Fibroblast of skin of abdomen (primary cell): ENCODE data around the gene YKT6.

ENCODE experiments used
- DNase-seq: peaks from one replicate; pipeline ENCODE4 v3.0.0-alpha.2; 2013

Gene YKT6

DNA sequence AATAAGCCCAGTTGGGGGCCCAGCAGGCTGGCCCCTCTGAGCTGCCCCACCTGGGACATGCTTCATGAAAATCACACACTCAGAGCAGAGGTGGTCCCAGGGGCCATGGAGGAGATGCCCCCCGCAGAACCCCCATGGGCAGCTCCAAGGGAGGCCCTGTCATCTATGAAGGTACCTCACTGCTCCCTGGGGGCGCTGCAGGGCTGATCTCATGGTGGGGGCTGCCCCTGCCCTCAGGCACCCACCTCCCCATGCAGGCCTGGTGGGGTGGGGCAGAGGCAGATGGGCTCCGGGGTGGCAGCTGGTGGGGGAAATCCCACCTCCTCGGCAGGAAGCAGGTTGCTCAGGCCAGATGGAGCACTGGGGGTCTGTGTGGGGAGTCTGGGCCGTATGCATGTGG is 60.5 kb downstream of the YKT6 start:
- DNase-seq = no peak

DNA sequence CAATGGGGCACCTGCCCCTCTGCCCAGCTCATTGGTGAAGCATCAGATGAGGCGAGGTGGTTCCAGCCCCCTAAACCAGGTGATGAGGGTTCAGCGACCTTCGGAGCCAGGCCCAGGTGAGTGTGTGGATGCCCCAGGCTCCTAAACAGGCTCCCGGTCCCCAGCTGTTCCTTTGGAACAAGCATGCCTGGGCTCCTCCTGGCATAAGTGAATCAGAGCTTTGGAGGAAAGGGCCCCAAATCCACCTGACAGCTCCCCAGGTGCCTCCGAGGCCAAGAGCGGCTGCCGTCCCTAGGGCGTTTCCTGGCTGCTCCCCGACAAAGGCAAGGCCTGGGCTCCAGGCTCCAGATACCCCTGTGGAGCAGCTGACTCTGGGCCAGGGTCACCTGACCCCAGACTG is 61.3 kb downstream of the YKT6 start:
- no peak for DNase-seq

DNA sequence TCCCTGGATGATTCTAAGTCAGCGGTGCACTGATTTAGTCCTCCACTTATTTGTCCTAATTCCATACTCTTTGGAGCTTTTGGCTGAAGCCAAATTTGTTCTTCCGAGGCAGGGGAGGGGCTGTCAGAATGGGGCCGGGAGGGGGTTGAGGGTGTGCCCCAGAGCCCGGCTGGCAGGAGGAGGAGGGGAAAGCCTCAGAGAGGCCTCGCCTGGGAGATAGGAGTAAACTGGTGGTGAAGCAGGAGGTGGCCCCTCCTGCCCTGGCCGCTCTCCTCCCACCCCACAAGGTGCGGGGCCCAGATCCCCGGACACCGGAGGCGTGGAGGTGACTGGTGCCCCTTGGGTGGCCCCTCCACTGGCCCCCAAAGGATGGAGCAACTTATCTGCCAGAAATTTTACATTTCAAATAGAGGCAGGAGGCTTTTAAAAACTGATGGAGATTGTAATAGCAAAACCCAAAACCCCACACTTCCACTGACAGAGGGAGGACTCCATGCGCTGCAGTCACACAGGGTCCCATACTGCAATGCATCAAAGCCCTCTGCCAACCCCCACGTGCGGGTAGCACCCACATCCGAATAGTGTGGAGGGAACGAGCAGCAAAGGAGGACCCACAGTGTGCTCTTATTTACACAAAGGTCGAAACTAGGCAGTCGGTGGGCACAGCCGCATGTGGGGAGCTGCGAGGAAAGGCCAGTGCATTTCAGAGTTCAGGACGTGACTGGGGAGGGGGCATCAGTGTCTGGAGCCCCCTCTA is 62.7 kb downstream of the YKT6 start:
- no peak for DNase-seq
